NOMO-1 (cell line): Measurements from ENCODE around the gene NRG3.

Source experiments
- DNase-seq, 2 experiments: peaks; one replicate each; lab custom pipeline; 2025; ENCODE audit not compliant: unreplicated experiment in 2 of 2; lab: John Stamatoyannopoulos, UW

NRG3 gene

GRCh38 chr10:82544377-82544776, 669.4 kb downstream of the NRG3 start:
- DNase-seq = no peak

GRCh38 chr10:82551506-82551905, 676.5 kb downstream of the NRG3 start:
- no peak for DNase-seq

- no peak for DNase-seq
Measured at GRCh38 chr10:82552267-82552666, 677.3 kb downstream of the NRG3 start.

- no peak for DNase-seq
Measured at GRCh38 chr10:82554381-82554780, 679.4 kb downstream of the NRG3 start.

GRCh38 chr10:82558014-82558607, 683.1 kb downstream of the NRG3 start:
- DNase-seq = no peak

- DNase-seq = no peak
Measured at GRCh38 chr10:82564353-82565196, 689.6 kb downstream of the NRG3 start.

- no peak for DNase-seq
Measured at GRCh38 chr10:82565197-82565575, 690.2 kb downstream of the NRG3 start.

- DNase-seq = no peak
Measured at GRCh38 chr10:82572744-82573143, 697.8 kb downstream of the NRG3 start.

GRCh38 chr10:82574081-82574480, 699.1 kb downstream of the NRG3 start:
- no peak for DNase-seq

- DNase-seq = no peak
Measured at GRCh38 chr10:82575318-82575717, 700.3 kb downstream of the NRG3 start.

GRCh38 chr10:82576093-82576492, 701.1 kb downstream of the NRG3 start:
- DNase-seq = no peak

- no peak for DNase-seq
Measured at GRCh38 chr10:82581940-82582339, 706.9 kb downstream of the NRG3 start.

- no peak for DNase-seq
Measured at GRCh38 chr10:82591421-82591820, 716.4 kb downstream of the NRG3 start.

GRCh38 chr10:82597840-82598239, 722.8 kb downstream of the NRG3 start:
- no peak for DNase-seq

GRCh38 chr10:82609845-82610244, 734.9 kb downstream of the NRG3 start:
- DNase-seq = no peak

- no peak for DNase-seq
Measured at GRCh38 chr10:82618007-82618406, 743.0 kb downstream of the NRG3 start.

GRCh38 chr10:82621680-82622079, 746.7 kb downstream of the NRG3 start:
- no peak for DNase-seq

- no peak for DNase-seq
Measured at GRCh38 chr10:82622479-82622878, 747.5 kb downstream of the NRG3 start.

- DNase-seq = no peak
Measured at GRCh38 chr10:82625512-82626189, 750.7 kb downstream of the NRG3 start.

- DNase-seq = no peak
Measured at GRCh38 chr10:82628373-82628772, 753.4 kb downstream of the NRG3 start.

- DNase-seq = no peak
Measured at GRCh38 chr10:82643076-82643475, 768.1 kb downstream of the NRG3 start.

GRCh38 chr10:82643601-82644000, 768.6 kb downstream of the NRG3 start:
- no peak for DNase-seq
